GM08714 (cell line): Measurements from ENCODE around the gene ST8SIA1.
"Not testable (repeated sequence)": the region's sequence is repeated elsewhere in the genome, so short reads cannot be mapped to it uniquely, and the experiment has no call there.

Source experiments
- H3K4me3 ChIP-seq: fragments of 200-500 bp; sonication (Bioruptor generic); 2 replicates; pipeline ENCODE4 v1.5.1; 2014; ENCODE audit warnings: mild to moderate bottlenecking, low read length, inconsistent platforms
- ZNF274 ChIP-seq: IDR thresholded peaks from 2 replicates; pipeline ENCODE4 v1.6.1; 2012; ENCODE audit warnings: mild to moderate bottlenecking, low read depth, low read length

The ST8SIA1 gene

DNA sequence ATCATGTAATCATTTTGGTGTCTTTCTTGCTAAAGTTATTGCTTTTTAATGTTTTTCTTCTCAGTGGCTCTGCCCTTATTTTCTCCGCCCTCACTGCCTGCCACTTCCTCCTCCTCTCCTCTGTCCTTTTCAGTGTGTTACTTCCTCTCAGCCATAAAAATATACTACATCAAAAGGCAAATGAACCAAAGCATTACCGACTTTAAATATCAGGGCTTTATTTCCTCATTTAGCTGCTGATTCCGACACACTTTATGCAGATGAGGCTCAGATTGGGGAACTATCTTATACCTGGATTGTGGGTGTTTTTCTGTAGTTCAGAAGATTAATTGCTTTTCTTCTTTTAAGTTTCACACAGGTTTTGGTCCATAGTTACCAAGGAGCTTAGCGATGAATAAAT is 170.4 kb downstream of the ST8SIA1 start:
- no peak for TF ChIP-seq ZNF274
- no peak overlapping the region for H3K4me3 ChIP-seq

DNA sequence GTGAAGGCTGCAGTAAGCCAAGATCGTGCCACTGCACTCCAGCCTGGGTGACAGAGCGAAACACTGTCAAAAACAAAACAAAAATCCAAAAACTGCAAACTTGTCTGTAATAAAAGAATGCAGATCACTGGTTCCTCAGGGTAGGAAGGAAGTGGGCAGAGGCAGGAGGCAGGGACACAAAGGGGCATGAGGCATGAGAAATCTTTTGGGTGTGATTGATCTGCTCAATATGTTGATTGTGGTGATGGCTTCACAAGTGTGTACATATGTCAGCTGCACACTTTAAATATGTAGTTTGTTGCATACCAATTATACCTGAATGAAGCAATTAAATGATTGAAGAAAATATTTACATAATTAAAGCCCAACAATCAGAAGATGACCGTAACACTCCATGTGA is 170.9 kb downstream of the ST8SIA1 start:
- no peak overlapping the region for H3K4me3 ChIP-seq
- no peak for TF ChIP-seq ZNF274

- TF ChIP-seq ZNF274, result no peak
These were observed 174.0 kb downstream of the ST8SIA1 start for GRCh38 chr12:22160396-22161003.

DNA sequence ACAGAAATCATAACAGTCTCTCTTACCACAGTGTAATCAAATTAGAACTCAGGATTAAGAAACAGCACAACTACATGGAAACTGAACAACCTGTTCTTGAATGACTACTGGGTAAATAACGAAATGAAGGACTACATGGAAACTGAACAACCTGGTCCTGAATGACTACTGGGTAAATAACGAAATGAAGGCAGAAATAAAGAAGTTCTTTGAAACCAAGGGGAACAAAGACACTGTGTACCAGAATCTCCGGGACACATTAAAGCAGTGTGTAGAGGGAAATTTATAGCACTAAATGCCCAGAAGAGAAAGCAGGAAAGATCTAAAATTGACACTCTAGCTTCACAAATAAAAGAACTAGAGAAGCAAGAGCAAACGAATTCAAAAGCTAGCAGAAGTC is 185.2 kb downstream of the ST8SIA1 start:
- not testable (repeated sequence) for H3K4me3 ChIP-seq

More at GRCh38 chr12:22160396-22161003, 174.0 kb downstream of the ST8SIA1 start:
- H3K4me3 ChIP-seq, result no peak overlapping the region

DNA sequence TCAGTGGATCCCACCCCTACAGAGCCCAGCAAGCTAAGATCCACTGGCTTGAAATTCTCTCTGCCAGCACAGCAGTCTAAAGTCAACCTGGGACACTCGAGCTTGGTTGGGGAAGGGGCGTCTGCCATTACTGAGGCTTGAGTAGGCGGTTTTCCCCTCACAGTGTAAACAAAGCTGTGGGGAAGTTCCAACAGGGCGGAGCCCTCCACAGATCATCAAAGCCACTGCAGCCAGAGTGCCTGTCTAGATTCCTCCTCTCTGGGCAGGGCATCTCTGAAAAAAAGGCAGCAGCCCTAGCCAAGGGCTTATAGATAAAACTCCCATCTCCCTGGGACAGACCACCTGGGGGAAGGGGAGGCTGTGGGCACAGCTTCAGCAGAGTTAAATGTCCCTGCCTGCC is 187.8 kb downstream of the ST8SIA1 start:
- H3K4me3 ChIP-seq, result not testable (repeated sequence)
